ENCODE results near the gene ACACA.

The ACACA gene

GRCh38 chr17:37340804-37341203 is 65.8 kb downstream of the ACACA start:
- DNase-seq, result no peak

- DNase-seq, result no peak
Observed at GRCh38 chr17:37339321-37339720, 67.3 kb downstream of the ACACA start.

GRCh38 chr17:37338847-37339246 is 67.8 kb downstream of the ACACA start:
- no peak for DNase-seq

- no peak for DNase-seq
Observed at GRCh38 chr17:37327341-37328090, 79.1 kb downstream of the ACACA start.

- DNase-seq, result no peak
Observed at GRCh38 chr17:37322826-37323561, 83.6 kb downstream of the ACACA start.

GRCh38 chr17:37322106-37322505 is 84.5 kb downstream of the ACACA start:
- DNase-seq, result no peak

GRCh38 chr17:37318931-37319594 is 87.6 kb downstream of the ACACA start:
- no peak for DNase-seq

- DNase-seq, result no peak
Observed at GRCh38 chr17:37317867-37318266, 88.8 kb downstream of the ACACA start.

- DNase-seq, result no peak
Observed at GRCh38 chr17:37315601-37316000, 91.0 kb downstream of the ACACA start.

GRCh38 chr17:37312137-37312923 is 94.3 kb downstream of the ACACA start:
- DNase-seq, result no peak

GRCh38 chr17:37310940-37311339 is 95.7 kb downstream of the ACACA start:
- DNase-seq, result no peak

GRCh38 chr17:37309051-37309450 is 97.6 kb downstream of the ACACA start:
- DNase-seq, result no peak

- DNase-seq, result no peak
Observed at GRCh38 chr17:37305406-37305905, 101.2 kb downstream of the ACACA start.

GRCh38 chr17:37301288-37301687 is 105.3 kb downstream of the ACACA start:
- no peak for DNase-seq

- DNase-seq, result no peak
Observed at GRCh38 chr17:37300683-37301082, 106.0 kb downstream of the ACACA start.

- DNase-seq, result no peak
Observed at GRCh38 chr17:37299257-37299980, 107.2 kb downstream of the ACACA start.

GRCh38 chr17:37295888-37296287 is 110.7 kb downstream of the ACACA start:
- no peak for DNase-seq

GRCh38 chr17:37294888-37295287 is 111.7 kb downstream of the ACACA start:
- DNase-seq, result no peak

- no peak for DNase-seq
Observed at GRCh38 chr17:37293770-37294169, 112.9 kb downstream of the ACACA start.

- no peak for DNase-seq
Observed at GRCh38 chr17:37292429-37293139, 114.1 kb downstream of the ACACA start.

GRCh38 chr17:37291351-37291750 is 115.3 kb downstream of the ACACA start:
- DNase-seq, result no peak

Data from GOT3 (cell line).